Measurements from ENCODE around the gene ZNF775. TPM values are rescaled to one million over a fixed set of nuclear protein-coding genes. Genes with fewer than 3 reads are reported as not detected.

Gene ZNF775
- total RNA-seq, 1 experiment from 2014 or later, result 3.7 TPM

DNA sequence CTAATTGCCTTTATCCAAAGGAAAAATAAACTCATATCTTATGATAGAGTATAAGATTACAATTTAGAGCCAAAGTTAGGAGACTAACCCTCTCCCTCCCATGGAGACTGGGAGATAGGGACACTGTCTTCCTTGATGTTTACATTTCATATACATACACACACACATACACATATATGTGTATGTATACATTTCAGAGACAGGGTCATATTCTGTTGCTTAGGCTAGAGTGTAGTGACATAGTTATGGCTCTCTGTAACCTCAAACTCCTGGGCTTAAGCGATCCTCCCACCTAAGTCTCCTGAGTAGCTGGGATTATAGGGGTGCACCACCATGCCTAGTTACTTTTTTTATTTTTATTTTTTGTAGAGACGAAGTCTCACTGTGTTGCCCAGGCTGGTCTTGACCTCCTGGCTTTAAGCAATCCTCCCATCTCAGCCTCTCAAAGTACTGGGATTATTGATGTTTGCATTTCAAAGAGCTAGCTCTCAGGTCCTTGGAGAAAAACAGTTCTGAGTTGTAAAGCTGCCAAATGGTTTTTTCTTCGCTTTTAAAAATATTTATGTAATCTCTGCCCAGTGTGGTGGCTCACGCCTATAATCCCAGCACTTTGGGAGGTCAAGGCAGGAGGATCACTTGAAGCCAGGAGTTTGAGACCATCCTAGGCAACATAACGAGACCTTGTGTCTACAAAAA, 18.6 kb upstream of the ZNF775 start:
- TF ChIP-seq EZH2phosphoT487 (IDR thresholded peaks at IDR 0.05; ENCODE audit: borderline replicate concordance, low read length) (no peak), EZH2 (IDR thresholded peaks at IDR 0.05; ENCODE audit: low read length, unreplicated experiment) (no peak)
- TF ChIP-seq, protein P1, sequence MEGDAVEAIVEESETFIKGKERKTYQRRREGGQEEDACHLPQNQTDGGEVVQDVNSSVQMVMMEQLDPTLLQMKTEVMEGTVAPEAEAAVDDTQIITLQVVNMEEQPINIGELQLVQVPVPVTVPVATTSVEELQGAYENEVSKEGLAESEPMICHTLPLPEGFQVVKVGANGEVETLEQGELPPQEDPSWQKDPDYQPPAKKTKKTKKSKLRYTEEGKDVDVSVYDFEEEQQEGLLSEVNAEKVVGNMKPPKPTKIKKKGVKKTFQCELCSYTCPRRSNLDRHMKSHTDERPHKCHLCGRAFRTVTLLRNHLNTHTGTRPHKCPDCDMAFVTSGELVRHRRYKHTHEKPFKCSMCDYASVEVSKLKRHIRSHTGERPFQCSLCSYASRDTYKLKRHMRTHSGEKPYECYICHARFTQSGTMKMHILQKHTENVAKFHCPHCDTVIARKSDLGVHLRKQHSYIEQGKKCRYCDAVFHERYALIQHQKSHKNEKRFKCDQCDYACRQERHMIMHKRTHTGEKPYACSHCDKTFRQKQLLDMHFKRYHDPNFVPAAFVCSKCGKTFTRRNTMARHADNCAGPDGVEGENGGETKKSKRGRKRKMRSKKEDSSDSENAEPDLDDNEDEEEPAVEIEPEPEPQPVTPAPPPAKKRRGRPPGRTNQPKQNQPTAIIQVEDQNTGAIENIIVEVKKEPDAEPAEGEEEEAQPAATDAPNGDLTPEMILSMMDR (conservative IDR thresholded peaks at IDR 0.05; ENCODE audit: low read depth, low read length), result no peak
- DNase-seq, result no peak
- POLR2A ChIA-PET (ENCODE audit: unreplicated experiment), result no interaction called here
- H3K9ac ChIP-seq (ENCODE audit: low read length), result no peak overlapping the region
- no peak overlapping the region for H3K4me3 ChIP-seq (ENCODE audit: low read length)
- no peak overlapping the region for H2AFZ ChIP-seq (ENCODE audit: low read length)
- no peak for ATAC-seq
- no peaks in the 10 kb centered on the region for H4K20me1 ChIP-seq (ENCODE audit: low read length)
- CTCF ChIA-PET, result no interaction called here
- H3K9me3 ChIP-seq (ENCODE audit: low read length), result no peaks in the 10 kb centered on the region
- no peaks in the 10 kb centered on the region for H3K9me2 ChIP-seq (replicated peaks; ENCODE audit: low read length)
- no peaks in the 10 kb centered on the region for H3K27me3 ChIP-seq (ENCODE audit: low read length)
- no peak overlapping the region for H3K4me2 ChIP-seq (ENCODE audit: low read length)
- intact Hi-C loops (cut with micrococcal nuclease), result no loop called here
- no TSS peak for BruUV-seq (replicated peaks)
- H3K79me2 ChIP-seq (ENCODE audit: low read length), result no peaks in the 10 kb centered on the region
- H3K36me3 ChIP-seq (ENCODE audit: low read depth, low read length), result no peaks in the 10 kb centered on the region
- H3F3A ChIP-seq (ENCODE audit: low read length, unreplicated experiment), result no peaks in the 10 kb centered on the region
- H3K4me1 ChIP-seq (ENCODE audit: insufficient read depth, low read length), result 0 out of 2 replicates have a peak, but pooled peaks cover 8% of the 10 kb centered on the region
- H3K27ac ChIP-seq (ENCODE audit: low read length), result no peak overlapping the region

DNA sequence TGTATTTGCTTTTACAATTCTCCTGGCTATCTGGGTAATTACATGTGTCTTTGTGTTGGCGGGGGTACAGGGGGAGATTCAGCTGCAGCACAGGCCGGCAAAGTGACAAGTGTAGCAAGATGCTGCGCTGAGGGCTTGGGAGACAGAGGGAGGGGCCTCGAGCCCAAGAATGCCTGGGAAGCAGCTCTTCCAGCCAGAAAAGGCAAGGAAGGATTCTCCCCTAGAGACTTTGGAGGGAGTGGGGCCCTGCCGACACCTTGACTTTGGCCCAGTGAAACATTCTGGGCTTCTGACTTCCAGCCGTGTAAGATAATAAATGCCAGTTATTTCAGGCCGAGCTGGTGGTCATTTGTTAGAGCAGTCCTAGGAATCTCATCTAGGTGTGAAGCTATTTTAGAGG, 17.7 kb upstream of the ZNF775 start:
- Histone ChIP-seq H3K27me3 (ENCODE audit: low read length) (no peaks in the 10 kb centered on the region), H3K4me2 (ENCODE audit: low read length) (no peak overlapping the region), H3K79me2 (ENCODE audit: low read length) (no peaks in the 10 kb centered on the region), H3K4me3 (ENCODE audit: low read length) (no peak overlapping the region), H3K9me2 (replicated peaks; ENCODE audit: low read length) (no peaks in the 10 kb centered on the region), H3K27ac (ENCODE audit: low read length) (no peak overlapping the region), H3K36me3 (ENCODE audit: low read depth, low read length) (no peaks in the 10 kb centered on the region), H3F3A (ENCODE audit: low read length, unreplicated experiment) (no peaks in the 10 kb centered on the region), H3K9me3 (ENCODE audit: low read length) (no peaks in the 10 kb centered on the region), H3K9ac (ENCODE audit: low read length) (no peak overlapping the region), H2AFZ (ENCODE audit: low read length) (no peak overlapping the region), H4K20me1 (ENCODE audit: low read length) (no peaks in the 10 kb centered on the region), H3K4me1 (ENCODE audit: insufficient read depth, low read length) (0 out of 2 replicates have a peak, but pooled peaks cover 8% of the 10 kb centered on the region)
- CTCF ChIA-PET, result no interaction called here
- ATAC-seq, result no peak
- POLR2A ChIA-PET (ENCODE audit: unreplicated experiment), result no interaction called here
- TF ChIP-seq EZH2 (IDR thresholded peaks at IDR 0.05; ENCODE audit: low read length, unreplicated experiment) (no peak), EZH2phosphoT487 (IDR thresholded peaks at IDR 0.05; ENCODE audit: borderline replicate concordance, low read length) (no peak)
- TF ChIP-seq, protein P1 (conservative IDR thresholded peaks at IDR 0.05; ENCODE audit: low read depth, low read length), result no peak
- BruUV-seq (replicated peaks), result no TSS peak
- no peak for DNase-seq
- intact Hi-C loops (cut with micrococcal nuclease), result no loop called here

DNA sequence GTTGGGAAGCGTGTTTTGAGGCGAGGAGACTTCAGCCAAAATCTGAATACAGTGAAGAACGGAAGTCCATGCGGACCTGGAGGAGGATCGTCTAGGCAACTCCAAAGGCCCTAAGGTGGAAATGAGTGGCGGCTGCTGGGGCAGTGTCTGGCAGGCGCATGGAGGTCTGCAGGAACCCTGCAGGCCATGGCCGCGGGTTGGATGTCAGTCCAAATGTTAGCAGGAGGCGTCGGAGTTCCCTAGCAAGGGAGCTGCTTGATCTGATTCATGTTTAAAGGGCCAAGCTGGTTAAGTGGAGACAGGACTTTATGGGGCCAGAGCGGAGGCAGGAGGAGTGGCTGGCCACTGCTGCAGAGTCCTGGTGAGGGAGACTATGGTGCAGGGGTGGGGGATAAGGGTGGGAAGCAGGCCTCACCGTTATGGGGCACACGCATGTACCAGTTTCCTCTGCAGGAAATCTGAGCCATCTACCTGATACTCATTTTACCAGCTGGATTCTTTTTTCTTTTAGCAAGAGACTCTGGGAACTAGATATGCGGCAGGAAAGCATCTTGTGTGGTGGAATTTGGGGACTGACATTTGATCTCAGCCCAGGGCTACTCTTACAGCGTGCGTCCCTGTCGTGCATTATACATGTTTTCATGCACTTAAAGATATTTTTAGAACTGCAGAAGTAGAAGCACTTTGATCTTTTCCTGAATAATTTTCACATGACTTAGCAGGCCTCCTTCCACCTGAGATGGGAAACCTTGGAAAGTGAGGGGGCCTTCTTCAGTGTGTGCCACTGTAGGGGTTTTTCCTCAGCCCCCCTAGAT, 17.1 kb upstream of the ZNF775 start:
- CTCF ChIA-PET, result no interaction called here
- no peak overlapping the region for H3K4me3 ChIP-seq (ENCODE audit: low read length)
- no peak for ATAC-seq
- H3K4me1 ChIP-seq (ENCODE audit: insufficient read depth, low read length), result 0 out of 2 replicates have a peak, but pooled peaks cover 8% of the 10 kb centered on the region
- H3K79me2 ChIP-seq (ENCODE audit: low read length), result no peaks in the 10 kb centered on the region
- no peak overlapping the region for H2AFZ ChIP-seq (ENCODE audit: low read length)
- H3K9ac ChIP-seq (ENCODE audit: low read length), result no peak overlapping the region
- H3F3A ChIP-seq (ENCODE audit: low read length, unreplicated experiment), result no peaks in the 10 kb centered on the region
- H3K9me2 ChIP-seq (replicated peaks; ENCODE audit: low read length), result no peaks in the 10 kb centered on the region
- BruUV-seq (replicated peaks), result no TSS peak
- no peaks in the 10 kb centered on the region for H3K9me3 ChIP-seq (ENCODE audit: low read length)
- no peaks in the 10 kb centered on the region for H4K20me1 ChIP-seq (ENCODE audit: low read length)
- H3K27me3 ChIP-seq (ENCODE audit: low read length), result no peaks in the 10 kb centered on the region
- intact Hi-C loops (cut with micrococcal nuclease), result no loop called here
- H3K4me2 ChIP-seq (ENCODE audit: low read length), result no peak overlapping the region
- POLR2A ChIA-PET (ENCODE audit: unreplicated experiment), result no interaction called here
- no peaks in the 10 kb centered on the region for H3K36me3 ChIP-seq (ENCODE audit: low read depth, low read length)
- DNase-seq, result no peak
- no peak for TF ChIP-seq EZH2 (IDR thresholded peaks at IDR 0.05; ENCODE audit: low read length, unreplicated experiment)
- TF ChIP-seq, protein P1 (conservative IDR thresholded peaks at IDR 0.05; ENCODE audit: low read depth, low read length), result no peak
- TF ChIP-seq EZH2phosphoT487 (IDR thresholded peaks at IDR 0.05; ENCODE audit: borderline replicate concordance, low read length), result no peak
- H3K27ac ChIP-seq (ENCODE audit: low read length), result no peak overlapping the region
